Astrocyte of the spinal cord (primary cell): ENCODE measurements around the gene CPLANE1.

Source experiments
- DNase-seq: peaks from one replicate; pipeline ENCODE4 v3.0.0; 2011; ENCODE audit warnings: low read depth, low spot score
- H3K4me3 ChIP-seq: 2 replicates; pipeline ENCODE4 v1.5.1; 2011; ENCODE audit warnings: low read depth, mild to moderate bottlenecking, low read length, moderate library complexity
- CTCF ChIP-seq: IDR thresholded peaks from 2 replicates; pipeline ENCODE4 v1.5.1; 2012; ENCODE audit warnings: low read depth, mild to moderate bottlenecking, low read length, inconsistent platforms
- in situ Hi-C: cut with HindIII; loops from 2 replicates; pipeline ENCODE4 v1.10.0; 2017; ENCODE audit warnings: low sequenced_read_pairs

CPLANE1 gene

GRCh38 chr5:37254581-37254980 is 5.4 kb upstream of the CPLANE1 start:
- H3K4me3 ChIP-seq, result no peak overlapping the region
- TF ChIP-seq CTCF, result no peak
- in situ Hi-C loops, result no loop called here
- DNase-seq, result no peak

GRCh38 chr5:37251665-37252064 is 2.5 kb upstream of the CPLANE1 start:
- no peak for DNase-seq
- TF ChIP-seq CTCF, result no peak
- in situ Hi-C loops, result no loop called here
- no peak overlapping the region for H3K4me3 ChIP-seq

DNA sequence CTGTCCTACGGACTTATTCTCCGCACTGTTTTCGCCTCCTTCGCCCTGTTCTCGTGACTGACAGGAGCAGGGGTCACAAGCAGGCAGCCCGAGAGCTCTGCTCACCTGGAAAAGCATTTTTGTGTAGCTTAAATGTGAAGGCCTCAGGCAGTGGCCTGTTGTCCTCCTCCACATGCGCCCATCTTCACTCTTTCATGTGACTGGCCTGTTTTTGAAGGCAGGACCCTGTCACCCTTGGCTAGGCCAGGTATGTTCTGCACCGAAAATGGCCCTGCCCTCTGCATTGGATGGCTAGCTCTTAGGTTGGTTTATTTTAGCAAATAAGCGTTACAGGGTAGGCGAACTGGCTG is 614 bp upstream of the CPLANE1 start:
- DNase-seq, result no peak
- TF ChIP-seq CTCF, result no peak
- in situ Hi-C loops, result no loop called here
- H3K4me3 ChIP-seq, result peak overlapping the region; percentile 85

DNA sequence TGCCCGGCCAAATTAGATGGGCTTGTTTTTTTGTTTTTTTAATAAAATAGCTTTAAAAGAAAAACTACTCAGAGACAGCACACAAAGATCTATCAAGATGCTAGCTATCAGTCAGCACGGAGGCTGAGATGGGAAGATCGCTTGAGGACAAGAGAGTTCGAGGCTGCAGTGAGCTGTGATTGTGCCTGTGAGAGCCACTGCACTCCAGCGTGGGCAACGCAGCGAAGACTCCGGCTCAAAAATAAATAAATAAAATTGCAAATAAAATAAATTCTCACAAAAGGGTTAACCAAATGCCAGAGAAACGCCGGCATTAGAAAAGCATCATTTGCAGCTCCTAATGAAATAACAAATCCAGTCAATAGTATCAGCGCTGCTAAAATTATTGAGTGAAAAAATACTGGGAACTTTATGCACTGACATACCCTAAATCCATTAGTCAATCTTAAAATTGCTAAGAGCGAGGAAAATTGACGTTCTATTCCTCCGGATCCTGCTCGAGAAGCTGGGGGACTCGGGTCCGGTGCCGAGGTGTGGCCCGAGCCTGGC is 681 bp downstream of the CPLANE1 start:
- peak; percentile 30 for DNase-seq
- in situ Hi-C loops, result no loop called here

GRCh38 chr5:37247496-37247895 is 1.7 kb downstream of the CPLANE1 start:
- no peak for DNase-seq
- TF ChIP-seq CTCF, result no peak
- H3K4me3 ChIP-seq, result no peak overlapping the region
- in situ Hi-C loops, result no loop called here

More for the DNA sequence above, 681 bp downstream of the CPLANE1 start:
- H3K4me3 ChIP-seq, result peak overlapping the region; percentile 85
- no peak for TF ChIP-seq CTCF

DNA sequence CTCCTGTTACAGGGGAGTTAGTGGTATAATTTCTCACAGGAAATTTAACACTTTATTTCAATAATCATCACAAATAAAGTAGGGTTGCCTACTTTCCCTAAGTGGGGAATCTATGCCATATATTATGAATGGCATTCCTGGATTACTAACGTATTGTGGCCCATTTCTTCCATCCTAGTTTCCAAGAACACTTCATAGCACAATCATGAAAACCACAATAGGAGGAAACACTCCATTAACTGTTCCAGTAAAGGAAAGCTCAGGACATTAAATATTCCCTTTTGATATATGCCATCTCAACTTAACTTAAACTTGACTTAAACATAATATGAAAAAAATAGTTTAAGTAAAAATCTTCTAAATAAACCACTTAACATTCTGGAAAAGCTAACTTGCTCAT is 2.1 kb downstream of the CPLANE1 start:
- no peak for TF ChIP-seq CTCF
- in situ Hi-C loops, result no loop called here

DNA sequence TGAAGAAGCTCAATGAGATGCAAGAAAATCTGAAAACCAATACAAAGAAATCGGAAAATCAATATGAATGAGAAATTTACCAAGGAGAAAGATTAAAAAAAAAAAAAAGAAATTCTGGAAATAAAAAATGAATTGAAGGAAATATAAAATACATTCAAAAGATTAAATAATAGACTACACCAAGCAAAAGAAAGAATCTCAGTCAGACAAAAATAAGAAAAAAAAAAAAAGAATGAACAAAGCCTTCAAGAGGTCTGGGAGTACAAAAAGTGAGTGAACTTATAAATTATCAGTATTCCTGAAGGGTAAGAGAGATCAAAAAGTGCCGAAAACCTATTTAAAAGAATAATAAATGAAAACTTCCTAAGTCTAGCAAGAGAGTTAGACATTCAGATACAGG is 14.9 kb downstream of the CPLANE1 start:
- no peak overlapping the region for H3K4me3 ChIP-seq
- no peak for DNase-seq
- in situ Hi-C loops, result no loop called here
- TF ChIP-seq CTCF, result no peak

More for the DNA sequence above, 2.1 kb downstream of the CPLANE1 start:
- DNase-seq, result peak; percentile 4
- H3K4me3 ChIP-seq, result no peak overlapping the region
